DMS 273 (cell line): ENCODE data around the gene ATF4.
A peak's percentile ranks its signal among the peaks of the same experiment; 100 is the strongest.

Experiments
- DNase-seq: peaks from one replicate; lab custom pipeline; 2025; ENCODE audit not compliant: unreplicated experiment; lab: John Stamatoyannopoulos, UW

Gene ATF4

DNA sequence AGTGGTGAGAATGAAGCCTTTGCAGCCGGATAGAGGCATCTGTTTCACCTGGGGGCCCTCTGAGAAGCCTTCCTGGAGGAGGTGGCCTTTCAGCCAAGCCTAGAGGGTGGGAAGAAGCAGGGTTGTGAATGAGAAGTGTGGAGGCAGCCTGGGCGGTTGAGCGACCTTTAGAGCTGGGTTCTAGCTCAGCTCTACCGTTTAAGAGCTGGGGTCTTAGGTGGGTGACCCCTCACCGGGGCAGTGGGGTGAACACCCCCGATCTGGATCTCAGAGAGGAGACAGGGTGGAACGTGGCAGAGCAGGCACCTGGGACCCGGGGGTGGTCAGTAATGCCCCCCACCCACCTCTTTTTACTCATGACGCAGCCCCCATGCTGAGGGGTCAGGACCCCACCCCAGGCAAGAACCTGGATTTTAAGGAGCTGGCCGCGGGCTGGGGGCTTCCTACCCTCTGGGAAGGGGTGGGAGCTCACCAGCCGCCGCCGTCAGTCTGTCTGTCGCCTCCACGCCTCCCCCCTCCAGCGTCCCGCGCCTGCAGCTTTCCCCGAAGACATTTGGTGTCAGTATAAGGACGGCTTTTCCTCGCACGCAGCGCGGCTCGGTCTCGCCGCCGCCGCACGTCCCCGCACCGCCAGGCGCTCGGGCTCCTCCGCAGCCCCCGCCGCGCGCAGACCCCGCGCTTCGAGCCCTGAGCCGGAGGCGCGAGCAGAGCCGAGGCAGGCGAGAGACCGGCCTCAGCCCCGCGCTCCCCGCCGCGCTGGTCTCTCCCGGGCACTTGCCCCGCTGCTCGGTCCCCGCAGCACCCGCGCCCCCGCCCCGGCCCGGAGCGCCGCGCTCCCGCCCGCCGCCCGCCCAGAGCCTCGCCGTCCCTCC is 36.8 kb downstream of the ATF4 start:
- peak; percentile 59 for DNase-seq

DNA sequence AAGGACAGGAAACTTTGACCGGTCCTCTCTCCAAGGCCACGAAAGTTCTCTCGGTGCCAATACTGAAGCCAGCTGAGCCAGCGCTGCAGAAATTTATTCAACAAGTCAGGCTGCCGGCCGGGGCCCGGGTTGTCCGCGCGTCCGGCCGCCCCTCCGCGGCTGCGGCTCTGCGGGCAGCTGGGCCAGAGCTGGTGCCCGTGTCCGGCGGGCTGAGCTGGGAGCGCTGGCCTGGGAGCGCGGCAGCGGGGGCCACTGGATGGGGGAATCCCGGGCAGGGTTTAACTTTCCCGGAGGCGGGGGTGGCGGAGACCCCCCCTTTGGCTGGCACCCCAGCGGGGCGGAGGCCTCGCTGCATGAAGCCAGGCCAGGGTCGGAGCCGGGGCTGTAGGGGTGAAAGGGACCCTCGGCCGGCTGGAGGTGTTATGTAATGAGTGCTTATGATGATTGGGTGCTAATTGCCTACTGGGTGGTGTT is 37.9 kb downstream of the ATF4 start:
- peak; percentile 14 for DNase-seq

DNA sequence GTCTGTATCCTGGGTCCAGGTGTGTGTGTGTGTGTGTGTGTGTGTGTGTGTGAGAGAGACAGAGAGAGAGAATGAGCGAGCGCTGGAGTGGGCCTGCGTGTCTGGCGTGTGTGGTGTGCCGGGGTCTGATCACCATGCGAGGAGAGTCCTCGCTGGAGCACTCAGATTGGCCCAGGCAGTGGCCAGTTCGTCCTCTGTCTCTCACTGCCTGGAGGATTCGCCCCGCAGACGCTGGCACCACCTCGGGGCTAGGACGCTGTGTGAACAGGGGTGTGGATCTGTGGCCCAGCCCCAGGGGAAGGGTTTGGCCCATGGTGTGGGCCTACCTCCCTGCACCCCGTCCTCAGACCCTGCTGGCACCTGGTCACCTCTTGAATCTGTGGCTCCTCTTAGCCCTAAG is 38.6 kb downstream of the ATF4 start:
- DNase-seq = no peak

DNA sequence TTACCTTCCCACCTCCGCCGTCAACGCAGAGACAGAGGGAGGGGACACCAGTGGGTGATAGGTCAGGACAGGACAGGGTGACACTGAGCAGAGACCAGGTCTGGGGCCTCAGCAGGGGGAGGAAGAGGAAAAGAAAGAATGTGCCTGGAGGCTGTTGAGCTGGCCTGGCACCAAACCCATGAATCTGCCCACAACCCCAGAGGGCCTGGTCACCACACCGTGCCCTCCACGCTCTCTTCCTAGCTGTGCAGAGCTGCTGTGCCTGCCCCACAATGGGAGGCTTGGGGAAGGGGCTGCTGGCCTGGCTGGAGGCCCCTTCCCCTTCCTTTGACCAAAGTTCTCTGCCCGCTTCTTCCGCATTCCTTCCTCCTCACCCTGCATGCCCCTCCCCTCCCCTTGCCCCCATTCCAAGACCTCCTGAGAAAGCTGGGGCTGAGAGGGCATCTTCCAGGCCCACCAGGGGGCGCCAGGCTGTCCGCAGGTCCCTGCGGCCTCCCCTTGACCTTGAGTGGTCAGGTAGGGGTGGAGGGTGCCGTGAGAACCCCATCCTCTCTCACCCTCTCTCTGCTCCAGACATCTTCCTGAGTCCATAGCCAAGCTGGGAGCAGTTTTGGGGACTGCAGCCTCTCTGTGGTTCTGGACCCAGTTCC is 39.2 kb downstream of the ATF4 start:
- peak; percentile 18 for DNase-seq

DNA sequence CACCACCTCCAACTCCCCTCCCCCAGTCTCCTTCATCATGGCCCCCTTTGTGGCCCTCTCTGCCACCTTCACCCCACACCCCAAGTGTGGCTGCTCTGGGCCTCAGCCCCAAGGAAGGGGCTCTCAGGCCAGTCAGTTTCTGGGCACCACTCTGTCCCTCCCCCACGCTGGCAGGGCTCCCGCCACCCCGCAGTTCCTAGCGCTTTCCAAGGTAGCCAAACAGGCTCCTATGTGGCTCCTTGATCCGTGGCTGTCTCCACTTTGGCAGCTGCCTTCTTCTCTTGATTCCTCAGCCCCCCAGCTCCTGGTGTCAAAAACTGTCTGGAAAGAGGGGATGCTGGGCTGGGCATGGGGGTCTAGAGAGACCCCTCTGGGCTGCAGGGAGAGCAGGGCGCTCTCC is 39.8 kb downstream of the ATF4 start:
- DNase-seq = peak; percentile 15

DNA sequence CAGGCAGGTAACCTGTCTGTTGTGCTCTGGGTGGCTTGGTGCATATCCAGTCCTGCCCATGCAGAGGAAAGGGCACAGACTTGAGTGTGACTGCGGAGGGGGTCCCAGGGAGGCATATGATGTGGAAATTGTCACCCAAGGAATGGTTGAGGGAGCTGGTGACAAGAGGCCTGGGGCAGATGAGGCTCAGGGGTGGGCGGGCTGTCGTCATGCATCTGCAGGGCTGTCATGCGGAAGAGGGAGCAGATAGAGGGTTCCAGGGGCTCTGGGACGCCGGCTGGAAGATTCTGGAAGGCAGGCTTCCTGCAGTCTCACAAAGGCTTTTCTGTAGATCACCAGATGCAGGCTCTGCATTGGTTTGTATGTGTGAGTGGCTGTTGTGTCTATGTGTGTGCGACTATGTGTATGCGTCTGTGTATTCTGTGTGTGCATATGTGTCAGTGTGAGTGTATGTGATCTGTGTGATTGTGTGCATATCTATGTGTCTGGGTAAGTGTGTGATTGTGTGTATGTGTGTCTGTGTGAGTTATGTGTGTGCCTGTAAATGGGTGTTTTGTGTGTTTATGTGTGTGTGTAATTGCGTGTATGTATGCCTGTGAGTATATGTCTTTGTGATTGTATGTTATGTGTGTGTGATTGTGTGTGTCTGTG is 42.6 kb downstream of the ATF4 start:
- no peak for DNase-seq

DNA sequence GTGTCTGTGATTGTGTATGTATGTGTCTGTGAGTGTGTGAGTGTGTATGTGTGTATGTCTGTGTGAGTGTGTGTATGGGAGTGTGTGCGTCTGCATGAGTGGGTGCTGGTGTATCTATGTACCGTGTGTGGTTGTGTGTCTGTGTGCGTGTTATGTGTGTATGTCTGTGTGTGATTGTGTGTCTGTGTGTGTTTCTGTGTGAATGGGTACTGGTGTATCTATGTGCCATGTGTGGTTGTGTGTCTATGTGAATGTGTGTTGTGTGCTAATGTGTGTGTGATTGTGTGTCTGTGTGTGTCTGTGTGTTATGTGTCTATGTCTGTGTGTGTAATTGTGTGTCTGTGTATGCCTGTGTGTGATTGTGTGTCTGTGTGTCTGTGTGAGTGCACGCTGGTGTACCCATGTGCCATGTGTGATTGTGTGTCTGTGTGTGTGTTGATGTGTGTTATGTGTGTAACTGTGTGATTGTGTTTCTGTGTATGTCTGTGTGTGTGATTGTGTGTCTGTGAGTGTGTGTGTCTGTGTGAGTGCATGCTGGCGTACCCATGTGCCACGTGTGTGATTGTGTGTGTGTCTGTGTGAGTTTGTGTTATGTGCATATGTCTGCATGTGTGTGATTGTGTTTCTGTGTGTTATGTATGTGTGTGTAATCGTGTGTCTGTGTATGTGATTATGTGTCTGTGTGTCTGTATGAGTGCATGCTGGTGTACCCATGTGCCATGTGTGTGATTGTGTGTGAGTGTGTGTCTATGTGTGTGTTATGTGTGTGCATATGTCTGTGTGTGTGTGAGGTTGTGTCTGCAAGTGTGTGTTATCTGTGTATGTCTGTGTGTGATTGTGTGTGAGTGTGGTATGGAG is 43.4 kb downstream of the ATF4 start:
- no peak for DNase-seq

DNA sequence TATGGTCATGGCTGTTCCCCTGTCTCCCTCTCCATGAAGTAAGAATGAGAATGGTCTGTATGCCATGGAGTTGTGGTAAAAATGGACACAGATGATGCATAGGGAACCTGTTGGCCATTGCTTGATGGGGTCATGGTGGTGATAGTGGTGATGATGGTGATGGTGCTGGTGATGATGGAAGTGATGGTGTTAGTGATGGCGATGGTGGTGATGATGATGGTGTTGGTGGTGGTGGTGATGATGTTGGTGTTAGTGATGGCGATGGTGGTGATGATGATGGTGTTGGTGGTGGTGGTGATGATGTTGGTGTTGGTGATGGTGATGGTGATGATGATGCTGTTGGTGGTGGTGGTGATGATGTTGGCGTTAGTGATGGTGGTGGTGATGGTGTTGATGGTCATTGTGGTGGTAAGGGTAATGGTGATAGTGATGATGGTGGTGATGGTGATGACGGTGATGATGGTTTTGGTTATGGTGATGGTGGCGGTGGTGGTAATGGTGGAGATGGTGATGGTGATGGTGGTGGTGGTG is 45.1 kb downstream of the ATF4 start:
- no peak for DNase-seq

DNA sequence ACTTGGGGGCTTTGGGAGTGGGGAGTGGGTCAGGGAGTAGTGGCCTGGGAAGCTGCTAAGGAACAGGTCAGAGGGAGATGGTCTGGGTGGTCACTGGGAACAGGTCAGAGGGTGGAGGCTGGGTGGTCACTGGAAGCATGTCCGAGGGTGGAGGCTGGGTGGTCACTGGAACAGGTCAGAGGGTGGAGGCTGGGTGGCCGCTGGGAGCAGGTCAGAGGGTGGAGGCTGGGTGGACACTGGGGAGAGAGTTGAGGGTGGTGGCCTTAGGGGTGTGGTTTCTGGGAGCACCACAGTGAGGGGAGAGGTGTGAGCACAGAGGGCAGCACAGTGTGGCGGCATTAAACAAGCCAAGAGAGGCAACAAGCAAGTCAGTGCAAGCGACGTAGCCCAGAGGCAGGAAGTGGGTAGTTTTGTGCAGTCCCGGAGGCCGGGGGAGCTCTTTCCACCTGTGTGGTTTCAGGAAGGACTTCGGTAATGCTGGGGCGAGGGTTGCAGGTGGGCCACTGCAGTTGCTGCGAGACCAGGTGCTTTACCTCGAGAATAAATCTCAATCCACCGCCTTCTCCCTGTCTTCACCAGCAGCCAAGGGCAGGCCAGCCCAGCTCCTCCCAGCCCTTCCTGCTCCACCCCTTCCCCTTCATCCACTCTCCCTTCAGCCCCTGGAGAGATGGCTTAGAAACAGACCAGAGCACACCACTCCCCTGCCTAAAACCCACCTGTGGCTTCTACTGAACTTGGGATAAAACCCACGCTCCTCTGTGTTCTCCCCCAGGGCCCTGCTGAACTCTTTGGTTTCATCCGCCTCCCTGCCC is 47.0 kb downstream of the ATF4 start:
- DNase-seq = no peak

DNA sequence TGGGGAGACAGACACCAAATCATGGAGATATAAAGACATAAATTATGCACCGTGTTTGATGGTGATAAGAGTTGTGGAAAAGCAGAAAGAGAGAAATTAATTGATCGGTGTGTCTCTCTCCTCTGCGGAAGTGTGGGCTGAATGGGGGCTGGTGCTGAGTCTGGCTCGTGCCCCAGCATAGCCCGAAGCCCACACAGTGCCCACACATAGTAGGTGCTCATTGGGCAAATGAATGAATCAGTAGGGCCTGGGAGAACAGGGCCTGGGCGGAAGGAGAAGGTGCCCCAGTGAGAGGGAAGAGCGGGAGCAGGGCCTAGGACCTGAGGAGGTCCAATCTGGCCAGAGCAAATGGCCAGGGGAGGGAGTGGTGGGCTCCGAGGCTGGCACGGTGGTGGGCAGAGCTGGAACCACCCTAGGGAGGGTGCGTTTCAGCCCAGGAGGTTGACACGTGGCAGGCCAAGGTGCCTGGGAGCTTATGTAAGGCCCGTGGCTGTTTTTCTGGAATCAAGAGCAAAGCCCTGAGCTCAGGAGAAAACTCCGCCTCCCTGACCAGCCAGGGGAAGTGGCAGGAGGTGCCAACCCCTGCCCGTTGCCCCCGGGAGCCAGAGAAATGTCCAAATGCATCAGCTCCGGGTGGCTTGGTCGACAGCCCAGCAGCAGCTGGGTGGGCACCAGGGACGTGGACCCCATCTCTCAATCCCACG is 48.1 kb downstream of the ATF4 start:
- no peak for DNase-seq

DNA sequence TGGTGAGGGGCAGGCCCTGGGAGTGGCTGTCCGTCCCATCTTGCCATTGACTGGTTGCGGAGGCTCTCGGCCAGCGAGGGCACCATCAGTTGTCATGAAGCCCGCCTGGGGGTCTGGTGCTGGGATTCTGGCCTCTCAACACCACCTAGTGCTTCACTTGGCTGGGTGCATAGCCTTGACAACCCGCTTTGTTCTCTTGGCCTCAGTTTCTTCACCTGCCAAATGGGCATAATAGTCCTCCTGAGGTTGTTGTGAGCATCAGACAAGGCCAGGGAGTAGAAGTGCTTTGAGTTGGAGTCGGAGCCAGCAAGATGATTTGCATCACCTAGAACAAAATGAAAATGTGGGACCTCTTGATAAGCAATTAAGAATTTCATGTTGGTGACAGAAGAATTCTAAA is 48.7 kb downstream of the ATF4 start:
- DNase-seq = no peak

DNA sequence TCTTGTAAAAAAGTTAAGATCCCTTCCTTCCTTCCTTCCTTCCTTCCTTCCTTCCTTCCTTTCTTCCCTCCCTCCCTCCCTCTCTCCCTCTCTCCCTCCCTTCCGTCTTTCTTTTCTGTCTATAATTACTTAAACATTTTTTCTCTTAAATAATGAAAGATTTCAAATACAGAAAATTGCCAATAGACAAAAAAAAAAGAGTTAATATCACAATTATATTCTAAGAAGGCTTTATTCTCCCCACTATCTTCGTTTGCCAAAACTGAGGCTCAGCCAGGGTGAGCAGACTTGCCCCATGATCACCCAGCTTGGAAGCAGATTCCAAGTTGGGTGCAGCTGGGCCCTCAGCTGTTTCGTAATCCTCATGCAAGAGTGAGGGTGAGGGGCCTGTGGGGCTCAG is 49.9 kb downstream of the ATF4 start:
- DNase-seq = no peak

DNA sequence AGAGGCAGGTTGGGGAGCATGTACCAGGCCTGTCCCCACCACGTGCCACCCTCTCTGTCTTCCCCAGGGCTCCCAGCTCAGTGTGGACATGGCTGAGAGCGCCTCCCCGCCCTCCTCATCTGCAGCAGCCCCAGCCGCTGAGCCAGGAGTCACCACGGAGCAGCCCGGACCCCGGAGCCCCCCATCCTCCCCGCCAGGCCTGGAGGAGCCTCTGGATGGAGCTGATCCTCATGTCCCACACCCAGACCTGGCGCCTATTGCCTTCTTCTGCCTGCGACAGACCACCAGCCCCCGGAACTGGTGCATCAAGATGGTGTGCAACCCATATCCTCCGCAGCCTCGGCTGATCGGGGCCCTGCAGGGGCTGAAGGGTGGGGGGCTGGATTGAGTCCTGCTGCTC is 50.3 kb downstream of the ATF4 start, which contains the start of gene CACNA1I:
Gene CACNA1I (plus strand): TSS at position 89 of the 400 bp plus-strand sequence. CDS start 0 bp downstream, at position 89.
- DNase-seq = no peak

DNA sequence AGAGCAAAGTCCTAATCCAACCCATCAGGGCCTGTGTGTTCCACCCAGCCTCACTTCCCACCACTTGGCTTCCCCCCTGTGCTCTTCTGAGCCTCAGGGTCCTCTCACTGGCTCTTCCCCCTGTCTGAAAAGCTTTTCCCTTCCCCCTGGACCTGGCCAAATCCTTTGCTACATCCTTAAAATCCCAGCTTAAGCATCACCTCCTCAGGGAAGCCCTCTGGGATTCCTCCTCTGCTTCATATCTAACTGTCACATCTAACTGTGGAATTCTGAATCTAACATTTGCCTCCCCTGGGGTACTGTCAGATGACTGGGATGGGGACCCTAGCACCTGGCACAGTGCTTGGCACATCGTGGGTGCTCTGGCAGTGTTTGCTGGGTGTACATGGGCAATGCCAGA is 51.2 kb downstream of the ATF4 start:
- no peak for DNase-seq
